GM21367 (cell line): ENCODE measurements around the gene ABCC8.

Experiments used
- ATAC-seq: cut with Tn5 transposase; IDR thresholded peaks from one replicate; pipeline ENCODE4 v1.9.1; 2021; ENCODE audit not compliant: unreplicated experiment

The ABCC8 gene

GRCh38 chr11:17406082-17406817 lies 70.4 kb downstream of the ABCC8 start:
- no peak for ATAC-seq

- ATAC-seq: no peak
Observed at GRCh38 chr11:17405232-17406005, 71.2 kb downstream of the ABCC8 start.

GRCh38 chr11:17403980-17404759 lies 72.5 kb downstream of the ABCC8 start:
- ATAC-seq: no peak

DNA sequence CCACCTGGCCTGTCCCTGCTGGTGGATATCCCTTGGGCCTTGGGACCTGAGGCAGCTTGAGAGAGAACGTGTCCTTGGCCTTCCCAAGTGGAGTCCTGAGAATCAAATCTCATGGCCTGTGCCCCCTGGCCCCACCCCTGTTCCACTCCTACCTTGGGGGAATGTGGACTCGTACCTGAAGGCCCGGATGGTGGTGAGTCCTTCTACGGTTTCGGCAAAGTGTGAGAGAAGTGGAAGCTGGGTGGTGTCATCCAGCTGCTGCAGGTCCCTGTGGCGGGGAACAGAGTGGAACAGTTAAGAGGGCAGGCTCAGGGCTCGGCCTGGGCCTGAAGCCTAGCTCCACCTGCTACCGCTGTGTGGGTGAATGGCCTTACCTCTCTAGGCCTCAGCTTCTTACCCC lies 74.2 kb downstream of the ABCC8 start:
- no peak for ATAC-seq

DNA sequence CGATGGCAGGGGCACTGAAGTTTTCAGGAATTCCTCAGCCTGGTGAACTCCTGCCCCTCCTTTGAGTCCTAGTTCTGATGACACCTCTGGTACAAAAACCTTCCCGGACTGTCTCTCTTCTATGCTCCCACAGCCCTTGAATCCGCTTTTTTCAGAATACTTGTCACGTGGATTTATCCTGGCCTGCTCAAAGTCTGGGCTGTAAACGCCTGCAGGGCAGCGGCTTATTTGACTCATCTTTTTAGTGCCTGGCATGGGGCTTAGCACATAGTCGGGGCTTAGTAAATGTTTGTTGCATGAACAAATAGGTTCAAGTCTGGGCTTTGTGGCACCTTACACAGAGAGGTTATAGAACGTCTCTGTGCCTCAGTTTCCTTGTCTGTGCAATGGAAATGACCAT lies 74.8 kb downstream of the ABCC8 start:
- no peak for ATAC-seq

- ATAC-seq: no peak
Observed at GRCh38 chr11:17401316-17401715, 75.3 kb downstream of the ABCC8 start.

GRCh38 chr11:17400048-17400775 lies 76.4 kb downstream of the ABCC8 start:
- no peak for ATAC-seq

DNA sequence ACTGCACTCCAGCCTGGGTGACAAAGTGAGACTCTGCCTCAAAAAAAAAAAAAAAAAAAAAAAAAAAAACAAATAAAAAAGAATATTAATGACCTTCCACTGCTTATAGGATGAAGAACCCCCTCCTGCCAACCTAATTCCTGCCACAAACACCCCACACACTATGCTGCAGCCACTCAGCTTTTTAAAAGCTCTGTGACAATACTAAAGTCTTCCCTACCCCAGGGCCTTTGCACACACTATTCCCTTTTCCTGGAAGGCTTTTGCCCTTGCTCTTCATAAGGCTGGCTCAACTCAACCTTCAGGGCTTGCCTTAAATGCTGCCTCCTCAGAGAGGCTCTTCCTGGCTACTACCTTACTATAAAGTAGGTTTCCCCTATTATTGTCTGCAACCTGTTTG lies 77.4 kb downstream of the ABCC8 start:
- ATAC-seq: no peak

DNA sequence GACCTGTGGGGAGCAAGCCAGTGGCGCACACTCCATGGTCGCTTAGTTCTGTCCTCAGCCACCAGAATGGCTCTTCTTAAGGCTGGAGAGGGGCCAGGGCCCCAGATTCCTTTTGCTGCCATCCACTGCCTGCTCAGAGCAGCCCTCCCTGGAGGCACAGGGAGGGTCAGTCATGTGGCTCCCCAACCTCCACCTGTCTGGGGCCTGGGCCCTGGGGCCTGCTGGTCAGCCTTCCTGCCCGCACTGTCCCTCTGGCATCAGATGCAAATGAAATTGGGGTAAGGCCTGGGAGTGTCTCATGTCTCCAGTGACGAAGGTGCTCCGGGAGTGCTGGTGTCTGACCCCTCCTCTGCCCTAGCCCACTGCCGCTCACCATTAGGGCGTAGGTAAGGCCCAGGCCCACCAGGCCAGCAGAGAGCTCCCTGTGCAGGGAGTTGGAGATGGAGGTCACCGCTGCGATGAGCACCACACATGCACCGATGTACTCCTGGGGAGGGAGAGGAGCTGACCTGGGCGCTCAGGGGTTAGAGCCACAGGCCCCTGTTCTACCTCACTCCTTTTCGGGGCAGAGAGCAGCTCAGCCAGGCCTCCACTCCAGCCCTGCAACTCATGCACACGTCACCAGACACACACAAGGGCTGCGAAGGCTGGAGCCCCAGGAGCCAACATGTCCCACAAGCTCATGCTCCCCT lies 79.2 kb downstream of the ABCC8 start:
- ATAC-seq: no peak

- ATAC-seq: no peak
Observed at GRCh38 chr11:17396598-17397310, 79.9 kb downstream of the ABCC8 start.

DNA sequence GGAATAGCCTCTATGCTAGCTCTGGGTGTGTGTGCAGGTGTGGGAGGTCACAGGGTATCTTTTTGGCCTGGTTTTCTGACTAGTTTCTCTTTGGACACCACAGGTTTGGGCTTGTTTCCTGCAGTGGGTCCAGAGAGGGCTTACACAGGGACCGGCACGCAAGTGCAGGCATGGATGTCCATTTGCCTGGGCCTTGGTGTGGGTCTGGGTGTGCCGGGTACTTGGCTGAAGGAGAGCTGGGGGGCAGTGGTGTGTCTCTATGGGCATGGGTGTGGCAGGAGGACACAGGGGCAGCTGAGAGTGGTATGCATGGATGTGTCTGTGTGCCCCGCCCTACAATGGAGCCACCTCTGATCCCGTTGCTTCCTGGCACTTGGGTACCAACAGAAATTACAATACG lies 80.7 kb downstream of the ABCC8 start:
- ATAC-seq: no peak

DNA sequence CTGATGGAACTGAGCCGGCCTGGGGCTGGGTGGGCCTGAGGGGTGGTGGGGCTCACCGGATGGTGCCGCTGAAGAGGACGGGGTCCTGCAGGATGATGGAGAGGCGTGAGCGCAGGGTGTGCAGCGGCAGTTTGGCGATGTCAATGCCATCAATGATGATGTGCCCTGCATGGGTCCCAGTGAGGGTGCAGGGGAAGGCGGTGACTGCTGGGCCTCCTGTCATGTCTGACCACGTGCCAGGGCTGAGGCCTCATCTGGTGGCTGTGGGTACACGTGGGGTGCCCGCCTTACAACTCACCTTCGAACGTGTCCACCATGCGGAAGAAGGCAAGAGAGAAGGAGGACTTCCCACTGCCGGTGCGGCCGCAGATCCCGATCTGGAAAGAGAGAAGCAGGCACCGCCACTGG lies 81.1 kb downstream of the ABCC8 start:
- no peak for ATAC-seq

DNA sequence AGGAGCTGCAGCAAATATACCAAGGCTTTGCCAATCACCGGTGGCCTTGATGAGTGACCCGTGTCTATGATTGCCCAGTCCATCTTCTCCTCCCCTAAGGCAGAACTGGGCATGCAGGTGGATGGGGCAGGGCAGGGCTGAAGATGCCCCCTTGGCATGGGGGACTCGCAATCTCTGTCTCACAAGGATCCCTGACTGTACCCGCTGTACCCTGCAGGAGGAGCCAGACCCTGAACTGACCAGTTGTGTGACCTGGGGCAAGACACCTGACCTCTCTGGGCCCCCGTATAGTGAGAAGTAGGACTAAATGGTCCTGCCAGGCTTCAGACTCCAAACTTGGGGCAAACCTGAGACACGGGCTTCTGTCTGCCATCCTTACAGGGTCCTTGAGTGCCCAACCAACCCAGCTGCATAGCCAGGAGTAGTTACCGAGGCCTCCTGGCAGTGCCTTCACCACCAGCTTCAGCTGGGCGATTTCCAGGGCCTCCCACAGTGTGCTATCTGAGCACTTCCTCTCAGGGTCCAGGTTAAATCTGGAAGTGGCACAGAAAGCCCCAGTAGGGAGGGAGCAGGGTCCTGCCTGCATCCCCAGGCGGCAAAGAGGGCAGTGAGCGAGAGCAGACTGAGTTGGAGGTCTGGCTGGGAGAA lies 81.8 kb downstream of the ABCC8 start:
- no peak for ATAC-seq

GRCh38 chr11:17393472-17393871 lies 83.2 kb downstream of the ABCC8 start:
- ATAC-seq: no peak

GRCh38 chr11:17392872-17393271 lies 83.8 kb downstream of the ABCC8 start:
- ATAC-seq: no peak

DNA sequence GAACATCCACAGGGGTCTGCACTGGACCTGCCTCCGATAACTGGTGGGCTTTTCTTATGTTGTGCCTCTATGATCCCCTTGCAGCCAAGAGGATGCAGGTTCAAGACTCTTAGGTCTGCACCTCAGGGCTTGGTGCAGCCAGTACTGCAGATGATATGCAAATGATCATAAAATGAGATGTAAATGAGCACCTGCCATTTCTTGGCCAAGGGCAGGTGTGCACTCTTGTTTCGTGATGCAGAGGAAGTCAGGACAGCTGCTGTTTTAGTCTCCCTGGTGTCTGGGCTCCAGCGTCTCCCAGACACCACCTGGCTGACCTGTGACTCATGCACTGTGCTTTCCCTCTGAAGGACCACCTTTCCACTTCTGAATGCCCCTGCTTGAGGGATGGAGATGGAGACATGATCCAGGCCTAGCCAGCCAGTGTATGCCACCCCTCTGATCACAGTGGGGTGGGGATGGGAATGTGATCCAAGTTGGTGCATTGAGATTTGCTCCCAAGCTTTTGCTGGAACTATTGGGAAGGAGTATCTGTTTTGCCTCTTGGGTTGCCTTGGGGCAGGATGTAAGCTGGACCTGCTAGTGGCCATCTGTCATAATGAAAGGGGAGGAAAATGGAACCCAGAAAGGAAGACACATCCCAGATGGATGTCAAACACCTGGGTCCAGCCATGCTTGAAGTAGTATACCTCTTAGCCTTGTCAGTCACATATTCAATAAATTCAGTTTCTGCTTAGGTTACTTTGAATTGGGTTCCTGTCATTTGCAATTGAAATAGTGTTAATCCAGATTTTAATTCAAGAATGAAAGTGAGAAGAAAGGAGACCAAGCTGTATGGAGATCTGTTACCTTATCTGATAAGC lies 84.9 kb downstream of the ABCC8 start:
- ATAC-seq: no peak

DNA sequence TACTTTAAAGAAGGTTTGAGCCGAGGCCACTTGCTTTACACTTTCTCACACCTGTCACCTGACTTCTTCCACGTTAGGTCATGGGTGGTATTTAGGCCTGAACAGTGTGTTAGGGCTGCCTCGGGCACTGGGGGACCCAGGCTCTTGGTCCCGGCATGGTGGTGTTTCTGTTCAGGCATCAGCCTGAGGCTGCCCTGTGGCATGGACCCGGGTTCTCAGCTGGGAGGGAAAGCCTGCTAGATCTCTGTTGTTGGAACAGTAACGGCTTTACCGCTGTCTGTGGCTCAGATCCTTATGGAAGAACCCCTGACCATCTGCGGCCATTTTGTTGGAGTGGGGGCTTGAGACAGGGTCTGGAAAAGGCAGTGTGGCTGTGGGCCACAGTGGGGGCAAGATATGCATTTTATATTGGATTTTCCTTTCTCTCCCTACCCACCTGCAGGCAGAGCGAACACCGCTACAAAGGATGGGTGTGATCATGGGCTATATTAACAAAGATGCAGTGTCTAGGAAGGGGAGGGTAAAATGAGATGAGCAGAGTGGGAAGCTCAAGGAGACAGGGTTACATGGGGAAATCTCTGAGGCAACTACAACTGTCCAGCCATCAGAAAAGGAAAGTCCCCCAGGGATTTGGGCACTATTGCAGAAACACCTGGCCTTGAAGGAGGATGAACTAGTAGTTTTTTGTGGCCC lies 86.5 kb downstream of the ABCC8 start:
- no peak for ATAC-seq
